Large intestine (tissue), 3 donors: ENCODE results near the gene LIM2. TPM values are rescaled to one million over a fixed set of nuclear protein-coding genes. Genes with fewer than 3 reads are reported as not detected.
A peak's percentile ranks its signal among the peaks of the same experiment; 100 is the strongest.
"Not testable (repeated sequence)": the region's sequence is repeated elsewhere in the genome, so short reads cannot be mapped to it uniquely, and the experiment has no call there.

Experiments used
- DNase-seq, 2 donors: peaks; one replicate each; pipeline versions ENCODE4 v3.0.0 to v3.0.0-alpha.2; 2013
- H3K27ac ChIP-seq: one replicate; pipeline ENCODE4 v1.5.1; 2013; ENCODE audit warnings: low read length
- H3K27me3 ChIP-seq: 2 replicates; pipeline ENCODE4 v1.6.1; 2013; ENCODE audit warnings: low read length; ENCODE audit not compliant: control insufficient read depth, insufficient read depth
- H3K36me3 ChIP-seq: 2 replicates; pipeline ENCODE4 v1.6.1; 2013; ENCODE audit warnings: low read length; ENCODE audit not compliant: control insufficient read depth, insufficient read depth
- H3K4me1 ChIP-seq: one replicate; pipeline ENCODE4 v1.6.1; 2013; ENCODE audit warnings: low read length; ENCODE audit not compliant: control insufficient read depth, insufficient read depth
- H3K4me3 ChIP-seq: one replicate; pipeline ENCODE4 v1.5.1; 2013; ENCODE audit warnings: low read length
- H3K9me3 ChIP-seq: one replicate; pipeline ENCODE4 v1.6.1; 2013; ENCODE audit warnings: mild to moderate bottlenecking, low read depth, low read length, moderate library complexity; ENCODE audit not compliant: control insufficient read depth
- WGBS: methylation state at CpG from one replicate; pipeline ENCODE4 v1.1.5; 2013; ENCODE audit warnings: low lambda C conversion rate; ENCODE audit not compliant: insufficient coverage; 5-methylcytosine and 5-hydroxymethylcytosine counted together
- polyA plus RNA-seq: library from polyadenylated mRNA; unstranded; fragments of 120-200 nt; gene quantifications from one replicate; pipeline ENCODE4 v1.2.1, GENCODE V29; 2013

LIM2 gene
- polyA plus RNA-seq, 1 donor, result not detected

DNA sequence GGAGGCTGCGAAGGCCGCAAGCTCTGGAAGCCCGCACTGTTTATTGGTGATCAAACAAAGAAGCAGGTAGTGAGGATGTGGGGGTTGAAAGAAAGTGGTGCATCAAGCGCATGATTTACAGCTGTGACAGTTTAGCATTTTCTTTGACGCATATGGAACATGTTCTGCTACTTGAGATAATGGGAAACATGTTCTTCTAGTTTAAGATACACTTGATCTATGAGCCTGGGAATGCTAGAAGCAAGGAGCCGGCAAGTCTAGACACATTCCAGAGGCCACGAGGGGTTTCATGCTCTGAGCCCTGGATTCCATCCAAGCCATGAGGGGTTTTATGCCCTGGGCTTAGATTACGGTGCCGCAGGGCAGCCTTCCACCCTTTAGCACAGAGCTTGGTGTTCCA is 9.7 kb upstream of the LIM2 start:
- H3K4me1 ChIP-seq, H3K27ac ChIP-seq, H3K4me3 ChIP-seq, H3K27me3 ChIP-seq, H3K36me3 ChIP-seq, DNase-seq: not testable (repeated sequence)
- WGBS, result no CpG with 5 or more reads among the region's 9 CpGs
- H3K9me3 ChIP-seq, result peaks cover 11% of the 10 kb centered on the region

DNA sequence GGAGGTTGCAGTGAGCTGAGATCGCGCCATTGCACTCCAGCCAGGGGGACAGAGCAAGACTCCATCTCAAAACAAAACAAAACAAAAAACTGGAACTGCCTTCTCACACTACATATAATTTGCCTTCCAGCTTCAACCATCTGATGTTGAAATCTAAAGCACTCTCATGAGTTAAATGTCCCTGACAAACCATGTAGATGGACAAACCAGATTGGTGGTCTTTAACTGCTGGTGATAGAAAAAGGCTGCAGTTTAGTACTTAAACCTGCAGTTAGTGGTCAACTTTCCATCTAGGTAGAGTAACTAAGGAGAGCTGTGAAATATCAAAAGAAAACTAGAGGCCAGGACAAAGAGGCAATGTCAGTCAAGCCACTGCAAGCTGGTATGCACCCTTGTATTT is 8.4 kb upstream of the LIM2 start:
- DNase-seq, result no peak
- Histone ChIP-seq H3K4me1 (peaks cover 10% of the 10 kb centered on the region), H3K9me3 (peaks cover under 1% of the 10 kb centered on the region), H3K4me3 (no peak overlapping the region), H3K27me3 (no peaks in the 10 kb centered on the region), H3K27ac (no peak overlapping the region), H3K36me3 (no peaks in the 10 kb centered on the region)
- WGBS, result no CpG with 5 or more reads among the region's 2 CpGs

DNA sequence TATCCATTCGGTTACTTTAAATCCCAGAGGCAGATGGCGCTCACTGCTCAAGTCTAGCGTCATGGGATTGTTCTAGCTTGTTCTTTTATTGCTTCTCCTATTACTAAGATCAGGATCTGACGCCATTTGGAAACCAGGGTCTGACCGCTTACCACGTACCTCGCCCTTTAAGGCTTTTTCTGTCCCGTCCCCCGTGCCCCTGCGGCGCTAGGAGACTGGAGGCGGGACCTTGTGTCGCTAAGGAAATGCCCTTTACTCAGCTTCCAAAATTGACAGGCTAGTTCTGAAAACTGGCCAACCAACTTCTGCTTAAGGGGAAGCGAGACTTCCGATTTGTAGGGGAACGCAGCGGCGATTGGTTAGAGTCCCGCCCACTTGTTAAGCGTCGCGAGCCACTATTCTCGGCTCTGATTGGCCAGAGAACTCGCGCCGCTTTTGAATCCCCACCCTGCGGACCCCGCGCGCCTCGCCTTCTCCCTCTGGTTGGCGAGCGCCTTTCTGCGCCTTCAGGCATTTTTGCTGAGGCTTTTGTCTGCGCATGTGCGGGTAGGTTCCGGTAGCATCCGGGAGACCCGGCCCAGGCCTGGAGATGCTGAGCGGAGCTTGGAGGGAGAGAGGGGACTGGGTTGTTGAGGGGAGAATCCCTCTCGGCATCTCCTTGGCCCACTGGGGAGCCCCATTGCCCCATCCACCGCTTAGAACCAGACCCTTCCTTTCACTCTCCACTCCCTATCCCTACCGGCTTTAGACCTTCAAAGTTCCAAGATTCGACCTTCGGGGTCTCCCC is 6.5 kb upstream of the LIM2 start:
- WGBS, result 0% methylated on average over 5 of the region's 45 CpGs
- Histone ChIP-seq H3K36me3 (no peaks in the 10 kb centered on the region), H3K4me3 (peak overlapping the region; percentile 42), H3K27ac (peak overlapping the region; percentile 67), H3K4me1 (peaks cover 25% of the 10 kb centered on the region), H3K9me3 (no peaks in the 10 kb centered on the region), H3K27me3 (no peaks in the 10 kb centered on the region)
- DNase-seq, result peak; percentile 97 to 98

DNA sequence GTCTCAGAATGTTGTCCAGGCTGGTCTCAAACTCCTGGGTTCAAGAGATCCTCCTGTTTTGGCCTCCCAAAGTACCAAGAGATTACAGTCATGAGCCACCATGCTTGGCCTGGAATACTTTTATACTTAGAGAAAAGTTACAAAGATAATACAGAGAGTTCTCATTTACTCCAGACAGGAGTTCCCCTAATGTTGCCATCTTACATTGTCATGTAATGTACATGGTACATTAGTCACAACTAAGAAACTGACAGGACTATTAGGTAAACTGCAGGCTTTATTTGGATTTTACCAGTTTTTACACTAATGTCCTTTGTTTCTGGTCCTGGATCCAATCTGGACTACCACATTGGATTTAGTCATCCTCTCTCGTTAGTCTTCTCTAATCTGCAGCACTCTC is 4.9 kb upstream of the LIM2 start:
- Histone ChIP-seq H3K9me3 (peaks cover 4% of the 10 kb centered on the region), H3K27ac (no peak overlapping the region), H3K4me1 (peaks cover 35% of the 10 kb centered on the region), H3K27me3 (no peaks in the 10 kb centered on the region), H3K4me3 (no peak overlapping the region), H3K36me3 (no peaks in the 10 kb centered on the region)
- no peak for DNase-seq
- WGBS, result 100% methylated on average over 1 of the region's 1 CpG

DNA sequence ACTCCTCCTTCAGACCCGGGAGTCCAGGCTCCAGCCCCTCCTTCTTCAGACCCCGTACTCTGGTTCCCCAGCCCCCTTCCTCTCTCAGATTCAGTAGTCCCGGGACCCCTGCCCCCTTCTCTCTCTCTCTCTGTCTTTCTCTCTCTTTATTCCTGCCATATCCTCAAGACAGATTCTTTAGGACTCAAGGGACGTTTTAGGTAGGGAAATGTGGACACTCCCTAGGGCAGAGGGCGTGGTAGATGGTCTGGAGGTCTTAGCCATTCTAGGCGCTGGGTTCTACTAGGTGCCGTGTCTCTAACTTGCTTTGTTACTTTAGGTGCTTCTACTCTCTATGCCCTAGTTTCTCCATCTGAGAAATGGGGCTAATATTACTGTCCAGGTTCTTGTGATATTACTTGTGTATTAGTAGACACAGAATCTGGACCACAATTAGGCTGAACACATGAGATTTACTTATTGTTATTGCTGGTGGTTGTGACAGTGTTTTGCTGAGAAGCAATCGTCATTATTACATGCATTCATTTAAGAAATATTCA is 3.4 kb upstream of the LIM2 start:
- WGBS, result 40% methylated on average over 1 of the region's 8 CpGs
- Histone ChIP-seq H3K36me3 (no peaks in the 10 kb centered on the region), H3K9me3 (peaks cover 4% of the 10 kb centered on the region), H3K27ac (peak overlapping the region; percentile 80), H3K4me3 (peak overlapping the region; percentile 47), H3K27me3 (no peaks in the 10 kb centered on the region), H3K4me1 (peaks cover 35% of the 10 kb centered on the region)
- DNase-seq, result no peak

DNA sequence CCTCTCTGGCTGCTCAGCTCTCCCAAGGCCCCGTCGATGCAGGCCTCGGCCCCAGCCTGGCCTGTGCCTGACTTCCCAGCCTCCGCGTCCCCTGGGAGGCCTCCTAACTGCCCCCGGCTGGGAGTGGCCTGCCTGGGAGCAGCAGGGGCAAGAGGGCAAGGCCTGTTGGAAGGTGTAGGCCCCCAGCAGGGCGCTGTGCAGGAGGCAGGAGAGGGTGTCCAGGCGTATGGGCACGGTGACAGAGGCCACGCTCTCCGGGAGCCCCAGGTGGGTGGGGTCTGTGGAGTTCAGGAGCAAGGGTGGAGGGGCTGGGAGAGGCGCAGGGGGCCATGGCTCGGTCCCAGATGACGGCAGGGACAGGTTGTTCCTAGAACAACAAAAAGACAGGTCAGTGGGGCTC is 1.4 kb upstream of the LIM2 start:
- H3K4me3 ChIP-seq, result peak overlapping the region; percentile 20
- no CpG with 5 or more reads among the region's 14 CpGs for WGBS

DNA sequence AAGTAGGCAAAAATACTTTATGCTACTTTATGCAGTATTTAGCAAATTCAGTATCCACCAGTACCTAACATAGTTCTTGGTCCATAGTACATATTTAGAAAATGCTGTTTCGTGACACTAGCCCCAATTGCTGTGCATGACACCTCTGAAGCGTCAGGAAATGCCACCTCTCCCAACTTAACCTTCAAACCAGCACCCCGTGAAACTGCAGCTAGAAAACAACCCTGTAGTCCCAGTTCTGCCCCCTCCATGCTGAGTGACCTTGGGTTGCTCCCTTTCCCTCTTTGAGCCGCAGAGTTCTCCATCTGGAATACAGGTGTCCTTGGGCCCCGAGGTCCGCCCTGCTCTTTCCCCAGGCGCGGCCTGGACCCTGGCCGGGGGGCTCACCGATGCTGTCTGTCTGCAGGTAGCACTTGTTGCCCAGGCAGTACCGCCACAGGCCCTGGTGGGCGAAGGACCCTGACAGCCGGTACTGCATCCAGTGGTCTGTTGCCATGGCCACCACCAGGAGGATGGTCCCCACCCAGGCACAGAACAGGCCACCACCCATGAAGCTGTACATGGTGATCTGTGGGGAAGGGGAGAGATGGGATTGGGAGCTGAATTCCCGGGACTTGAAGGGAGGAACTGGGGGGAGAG is 773 bp downstream of the LIM2 start:
- WGBS, result 80% methylated on average over 1 of the region's 14 CpGs
- no peaks in the 10 kb centered on the region for H3K27me3 ChIP-seq

More for the DNA sequence above, 1.4 kb upstream of the LIM2 start:
- H3K27ac ChIP-seq, result peak overlapping the region; percentile 80
- peaks cover 4% of the 10 kb centered on the region for H3K9me3 ChIP-seq
- DNase-seq, result peak; percentile 78 to 86
- no peaks in the 10 kb centered on the region for H3K36me3 ChIP-seq
- peaks cover 31% of the 10 kb centered on the region for H3K4me1 ChIP-seq
- no peaks in the 10 kb centered on the region for H3K27me3 ChIP-seq

DNA sequence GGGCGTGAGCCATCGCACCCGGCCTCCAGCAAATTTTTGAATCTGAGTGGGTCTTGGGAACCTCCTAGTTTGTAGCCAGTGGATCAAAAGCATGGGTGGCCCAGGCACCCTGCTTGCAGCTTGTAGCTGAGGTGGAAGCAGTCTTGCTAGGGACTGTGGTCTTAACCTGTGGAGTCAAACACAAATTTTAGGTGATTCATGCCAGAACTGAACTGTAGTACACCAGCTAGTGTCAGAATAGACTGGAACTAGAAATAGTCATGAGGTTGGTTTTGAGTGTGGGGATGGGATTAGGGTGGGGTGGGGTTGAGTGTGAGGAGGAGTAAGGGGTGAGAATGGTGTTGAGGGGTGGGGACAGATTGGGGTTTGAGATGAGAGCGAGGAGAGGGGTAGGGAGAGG is 5.8 kb downstream of the LIM2 start:
- Histone ChIP-seq H3K27ac (no peak overlapping the region), H3K9me3 (no peaks in the 10 kb centered on the region), H3K36me3 (no peaks in the 10 kb centered on the region), H3K4me1 (no peaks in the 10 kb centered on the region), H3K4me3 (no peak overlapping the region), H3K27me3 (no peaks in the 10 kb centered on the region)
- WGBS, result 100% methylated on average over 1 of the region's 4 CpGs
- DNase-seq, result no peak

More for the DNA sequence above, 773 bp downstream of the LIM2 start:
- H3K9me3 ChIP-seq, result peaks cover 4% of the 10 kb centered on the region
- no peak overlapping the region for H3K27ac ChIP-seq
- H3K36me3 ChIP-seq, result no peaks in the 10 kb centered on the region
- peaks cover 27% of the 10 kb centered on the region for H3K4me1 ChIP-seq
- DNase-seq, result no peak
- no peak overlapping the region for H3K4me3 ChIP-seq

DNA sequence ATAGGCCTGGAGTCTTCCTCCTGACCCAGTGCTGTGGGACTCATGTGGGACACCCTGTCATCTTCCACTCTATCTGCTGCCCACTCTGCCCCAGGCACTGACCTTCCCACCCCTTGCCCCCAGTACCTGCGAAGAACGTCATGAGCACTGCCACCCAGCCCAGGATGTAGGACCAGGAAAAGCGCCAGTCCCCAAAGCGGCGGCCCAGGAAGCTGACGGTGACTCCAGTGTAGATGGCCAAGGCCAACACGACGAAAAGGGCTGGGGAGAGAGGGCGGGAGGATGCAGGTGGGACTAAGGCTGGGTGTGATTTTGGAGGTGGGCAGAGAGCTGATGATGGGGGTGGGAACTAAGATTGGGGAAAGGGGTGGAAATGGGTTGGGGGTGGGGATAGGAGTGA is 7.4 kb downstream of the LIM2 start:
- H3K4me3 ChIP-seq, result no peak overlapping the region
- no peaks in the 10 kb centered on the region for H3K27me3 ChIP-seq
- WGBS, result no CpG with 5 or more reads among the region's 9 CpGs

DNA sequence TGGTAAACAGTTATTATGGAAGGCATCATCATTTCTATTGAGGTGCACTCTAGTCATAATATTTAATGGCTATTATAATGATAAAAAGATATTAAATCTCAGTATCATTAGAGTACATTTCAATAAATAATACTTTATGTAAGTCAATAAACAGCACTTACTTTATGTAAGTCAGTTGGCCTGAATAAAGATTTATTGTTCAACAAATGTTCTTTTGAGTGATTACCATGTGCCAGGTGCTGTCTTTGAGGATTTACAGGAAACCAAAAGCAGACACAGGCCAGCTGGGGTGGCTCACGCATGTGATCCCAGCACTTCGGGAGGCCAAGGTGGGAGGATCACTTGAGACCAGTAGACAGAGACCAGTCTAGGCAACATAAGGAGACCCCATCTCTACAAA is 10.4 kb downstream of the LIM2 start:
- H3K27me3 ChIP-seq, result no peaks in the 10 kb centered on the region
- no CpG with 5 or more reads among the region's 2 CpGs for WGBS
- H3K9me3 ChIP-seq, result no peaks in the 10 kb centered on the region
- H3K4me1 ChIP-seq, result no peaks in the 10 kb centered on the region
- no peak overlapping the region for H3K4me3 ChIP-seq
- H3K36me3 ChIP-seq, result no peaks in the 10 kb centered on the region
- no peak overlapping the region for H3K27ac ChIP-seq
- DNase-seq, result no peak

More for the DNA sequence above, 7.4 kb downstream of the LIM2 start:
- DNase-seq, result no peak
- Histone ChIP-seq H3K4me1 (no peaks in the 10 kb centered on the region), H3K27ac (no peak overlapping the region), H3K9me3 (no peaks in the 10 kb centered on the region), H3K36me3 (no peaks in the 10 kb centered on the region)
